CD8-positive, alpha-beta memory T cell (primary cell): ENCODE data around the gene OOEP. TPM values are rescaled to one million over a fixed set of nuclear protein-coding genes. Genes with fewer than 3 reads are reported as not detected.

ENCODE experiments used
- CTCF ChIA-PET: fragments of 350-600 bp; sonication (Branson Sonifier 250); formaldehyde crosslinking; loops from one replicate; lab custom pipeline; 2021; ENCODE audit warnings: antibody characterized with exemption; lab: Charles Lee
- POLR2A ChIA-PET: fragments of 350-600 bp; sonication (Branson Sonifier 250); formaldehyde crosslinking; loops from one replicate; lab custom pipeline; 2021; ENCODE audit warnings: antibody characterized with exemption; lab: Charles Lee
- DNase-seq, 5 donors: peaks; one replicate each; pipeline versions ENCODE4 v3.0.0 to v3.0.0-alpha.2; 2020 to 2022; ENCODE audit warnings: mixed read lengths in 1 of 5
- H3K27ac ChIP-seq: one replicate; pipeline ENCODE4 v1.7.0; 2013; ENCODE audit warnings: low read depth, mild to moderate bottlenecking, low read length, moderate library complexity
- H3K27me3 ChIP-seq: 2 replicates; pipeline ENCODE4 v1.7.0; 2013; ENCODE audit warnings: low read length, mild to moderate bottlenecking; ENCODE audit not compliant: insufficient read depth, poor library complexity, severe bottlenecking
- H3K36me3 ChIP-seq: 2 replicates; pipeline ENCODE4 v1.7.0; 2013; ENCODE audit warnings: mild to moderate bottlenecking, low read length, moderate library complexity; ENCODE audit not compliant: insufficient read depth
- H3K4me1 ChIP-seq: 2 replicates; pipeline ENCODE4 v1.7.0; 2013; ENCODE audit warnings: mild to moderate bottlenecking, low read length, moderate library complexity; ENCODE audit not compliant: insufficient read depth
- H3K4me3 ChIP-seq: 2 replicates; pipeline ENCODE4 v1.7.0; 2013; ENCODE audit warnings: mild to moderate bottlenecking, low read length
- H3K9me3 ChIP-seq: 2 replicates; pipeline ENCODE4 v1.7.0; 2013; ENCODE audit warnings: mild to moderate bottlenecking, low read length
- H3K27ac Mint-ChIP-seq, 8 donors: one replicate each; pipeline ENCODE4 v1.8.0; 2020 to 2021; ENCODE audit warnings: mixed read lengths in 8 of 8, mild to moderate bottlenecking in 6 of 8, inconsistent platforms in 3 of 8, moderate library complexity in 3 of 8
- H3K27me3 Mint-ChIP-seq, 2 donors: one replicate each; pipeline ENCODE4 v1.8.0; 2020 to 2021; ENCODE audit warnings: mixed read lengths in 2 of 2, mild to moderate bottlenecking in 1 of 2, moderate library complexity in 1 of 2
- H3K36me3 Mint-ChIP-seq, 3 donors: one replicate each; pipeline ENCODE4 v1.8.0; 2020 to 2021; ENCODE audit warnings: mixed read lengths in 3 of 3, inconsistent platforms in 1 of 3, mild to moderate bottlenecking in 1 of 3
- H3K4me1 Mint-ChIP-seq, 3 donors: one replicate each; pipeline ENCODE4 v1.8.0; 2020 to 2021; ENCODE audit warnings: mixed read lengths in 3 of 3, inconsistent platforms in 1 of 3, mild to moderate bottlenecking in 1 of 3
- H3K4me3 Mint-ChIP-seq, 7 donors: one replicate each; pipeline ENCODE4 v1.8.0; 2020 to 2021; ENCODE audit warnings: mixed read lengths in 7 of 7, mild to moderate bottlenecking in 6 of 7, moderate library complexity in 4 of 7, inconsistent platforms in 2 of 7
- H3K9me3 Mint-ChIP-seq, 5 donors: one replicate each; pipeline ENCODE4 v1.8.0; 2020 to 2022; ENCODE audit warnings: mixed read lengths in 5 of 5, mild to moderate bottlenecking in 3 of 5, moderate library complexity in 2 of 5, inconsistent platforms in 1 of 5
- polyA plus RNA-seq: library from polyadenylated mRNA; unstranded; fragments of 300-500 nt; fragmentation: Illumina TruSeq; gene quantifications from one replicate; pipeline ENCODE4 v1.2.3, GENCODE V29; 2021
- total RNA-seq, 2 experiments: library from RNA; stranded (reverse); gene quantifications; one replicate each; pipeline ENCODE4 v1.2.3, GENCODE V29; 2021

OOEP gene
- total and polyA plus RNA-seq, 3 experiments from 2014 or later = 0.47 TPM; not detected in 2

GRCh38 chr6:73343164-73343563 lies 26.5 kb downstream of the OOEP start:
- Histone ChIP-seq H3K9me3 (no peaks in the 10 kb centered on the region), H3K4me1 (no peaks in the 10 kb centered on the region), H3K4me3 (no peak overlapping the region), H3K27me3 (peaks cover 2% of the 10 kb centered on the region), H3K36me3 (no peaks in the 10 kb centered on the region), H3K27ac (no peak overlapping the region)
- Mint-ChIP-seq H3K4me1 (no peaks in the 10 kb centered on the region), H3K27me3 (peaks cover 12 to 14% of the 10 kb centered on the region in 2 donors), H3K4me3 (no peak overlapping the region), H3K36me3 (peaks cover 0 to 3% (median 0%) of the 10 kb centered on the region in 3 donors), H3K27ac (peak overlapping the region in 3 of 8 donors; percentile 7 to 64 (median 48)), H3K9me3 (no peaks in the 10 kb centered on the region)
- no peak for DNase-seq
- POLR2A ChIA-PET = no interaction called here
- CTCF ChIA-PET = interaction anchor here (1.0 to 1.3 kb wide), 2 partner anchors 46 to 53 kb away, joined by 3 read pairs; no protein-coding TSS in a partner anchor

DNA sequence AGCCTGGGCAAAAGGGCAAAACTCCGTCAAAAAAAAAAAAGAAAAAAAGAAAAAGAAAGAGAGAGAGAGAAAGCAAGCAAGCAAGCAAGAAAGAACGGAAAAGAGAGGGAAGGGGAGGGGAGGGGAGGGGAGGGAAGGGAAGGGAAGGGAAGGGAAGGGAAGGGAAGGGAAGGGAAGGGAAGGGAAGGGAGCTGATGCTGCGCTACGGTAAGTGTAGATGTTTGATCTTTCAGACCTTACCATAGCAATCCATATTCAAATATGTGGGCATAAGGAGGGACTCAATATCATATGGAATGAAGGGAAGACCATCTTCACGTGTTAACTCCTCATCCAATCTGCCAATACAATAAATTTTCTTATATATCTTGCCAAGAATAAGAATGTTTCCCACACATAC lies 27.5 kb downstream of the OOEP start:
- Histone ChIP-seq H3K27me3 (no peaks in the 10 kb centered on the region), H3K36me3 (no peaks in the 10 kb centered on the region), H3K9me3 (no peaks in the 10 kb centered on the region), H3K4me3 (no peak overlapping the region), H3K4me1 (no peaks in the 10 kb centered on the region), H3K27ac (no peak overlapping the region)
- POLR2A ChIA-PET = no interaction called here
- no peak overlapping the region for H3K27ac Mint-ChIP-seq
- H3K4me3 Mint-ChIP-seq = no peak overlapping the region
- H3K27me3 Mint-ChIP-seq = peaks cover 5 to 9% of the 10 kb centered on the region in 2 donors
- peaks cover 0 to 3% (median 0%) of the 10 kb centered on the region in 3 donors for H3K36me3 Mint-ChIP-seq
- CTCF ChIA-PET = interaction anchor here (1.0 kb wide), 1 partner anchor 54 kb away, joined by 3 read pairs; no protein-coding TSS in a partner anchor
- H3K9me3 Mint-ChIP-seq = no peaks in the 10 kb centered on the region
- no peak for DNase-seq
- no peaks in the 10 kb centered on the region for H3K4me1 Mint-ChIP-seq

- Histone ChIP-seq H3K27ac (no peak overlapping the region), H3K4me3 (no peak overlapping the region), H3K9me3 (no peaks in the 10 kb centered on the region), H3K4me1 (no peaks in the 10 kb centered on the region), H3K36me3 (no peaks in the 10 kb centered on the region), H3K27me3 (no peaks in the 10 kb centered on the region)
- no peak for DNase-seq
- Mint-ChIP-seq H3K9me3 (no peaks in the 10 kb centered on the region), H3K36me3 (no peaks in the 10 kb centered on the region), H3K27me3 (peaks cover 0 to 4% of the 10 kb centered on the region in 2 donors), H3K27ac (no peak overlapping the region), H3K4me1 (no peaks in the 10 kb centered on the region), H3K4me3 (no peak overlapping the region)
- CTCF ChIA-PET = interaction anchor here (1.0 kb wide), 1 partner anchor 9 kb away, joined by 3 read pairs; no protein-coding TSS in a partner anchor
- POLR2A ChIA-PET = no interaction called here
Observed at GRCh38 chr6:73341335-73341734, 28.4 kb downstream of the OOEP start.

GRCh38 chr6:73340048-73340447 lies 29.6 kb downstream of the OOEP start:
- CTCF ChIA-PET = no interaction called here
- H3K27me3 Mint-ChIP-seq = peaks cover 0 to 4% of the 10 kb centered on the region in 2 donors

GRCh38 chr6:73339340-73339739 lies 30.4 kb downstream of the OOEP start:
- Histone ChIP-seq H3K9me3 (no peaks in the 10 kb centered on the region), H3K36me3 (no peaks in the 10 kb centered on the region), H3K27me3 (no peaks in the 10 kb centered on the region), H3K27ac (no peak overlapping the region), H3K4me3 (no peak overlapping the region), H3K4me1 (no peaks in the 10 kb centered on the region)
- no peaks in the 10 kb centered on the region for H3K36me3 Mint-ChIP-seq
- H3K9me3 Mint-ChIP-seq = no peaks in the 10 kb centered on the region
- DNase-seq = no peak
- peak overlapping the region in 2 of 8 donors; percentile 13 to 82 for H3K27ac Mint-ChIP-seq
- H3K4me3 Mint-ChIP-seq = peak overlapping the region in 1 of 7 donors; percentile 30
- peaks cover 0 to 4% of the 10 kb centered on the region in 2 donors for H3K27me3 Mint-ChIP-seq
- POLR2A ChIA-PET = no interaction called here
- H3K4me1 Mint-ChIP-seq = no peaks in the 10 kb centered on the region
- CTCF ChIA-PET = interaction anchor here (1.2 kb wide), 1 partner anchor 12 kb away, joined by 8 read pairs; no protein-coding TSS in a partner anchor

More at GRCh38 chr6:73340048-73340447, 29.6 kb downstream of the OOEP start:
- H3K9me3 ChIP-seq = no peaks in the 10 kb centered on the region
- H3K27ac Mint-ChIP-seq = no peak overlapping the region
- H3K4me1 ChIP-seq = no peaks in the 10 kb centered on the region
- no peaks in the 10 kb centered on the region for H3K27me3 ChIP-seq
- POLR2A ChIA-PET = no interaction called here
- DNase-seq = no peak
- no peaks in the 10 kb centered on the region for H3K4me1 Mint-ChIP-seq
- no peak overlapping the region for H3K4me3 Mint-ChIP-seq
- no peaks in the 10 kb centered on the region for H3K9me3 Mint-ChIP-seq
- H3K27ac ChIP-seq = no peak overlapping the region
- H3K36me3 Mint-ChIP-seq = no peaks in the 10 kb centered on the region
- H3K4me3 ChIP-seq = no peak overlapping the region
- no peaks in the 10 kb centered on the region for H3K36me3 ChIP-seq

DNA sequence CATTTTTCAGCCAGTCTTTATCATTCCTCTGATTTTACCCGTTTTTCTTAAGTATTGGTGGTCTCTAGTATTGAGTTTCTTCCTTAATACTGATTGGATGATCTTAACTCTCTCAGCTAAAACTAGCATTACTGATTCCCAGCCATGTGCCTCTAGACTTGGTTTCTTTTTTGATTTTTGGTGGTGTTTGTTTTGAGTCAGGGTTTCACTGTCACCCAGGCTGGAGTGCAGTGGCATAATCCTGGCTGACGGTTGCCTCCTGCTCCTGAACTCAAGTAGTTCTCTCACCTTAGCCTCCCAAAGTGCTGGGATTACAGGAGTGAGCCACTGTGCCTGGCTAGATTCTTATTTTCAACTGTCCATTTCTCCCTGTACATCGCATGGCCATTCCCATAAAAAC lies 40.5 kb downstream of the OOEP start:
- DNase-seq = no peak
- Histone ChIP-seq H3K4me3 (no peak overlapping the region), H3K4me1 (no peaks in the 10 kb centered on the region), H3K27me3 (no peaks in the 10 kb centered on the region), H3K9me3 (no peaks in the 10 kb centered on the region), H3K27ac (no peak overlapping the region), H3K36me3 (no peaks in the 10 kb centered on the region)
- Mint-ChIP-seq H3K4me3 (no peak overlapping the region), H3K9me3 (no peaks in the 10 kb centered on the region), H3K27ac (peak overlapping the region in 1 of 8 donors; percentile 3), H3K36me3 (no peaks in the 10 kb centered on the region), H3K4me1 (no peaks in the 10 kb centered on the region), H3K27me3 (peaks cover 5 to 34% of the 10 kb centered on the region in 2 donors)
- ChIA-PET POLR2A (no interaction called here), CTCF (interaction anchor here (1.6 kb wide), 1 partner anchor 918 kb away, joined by 6 read pairs; no protein-coding TSS in a partner anchor)

DNA sequence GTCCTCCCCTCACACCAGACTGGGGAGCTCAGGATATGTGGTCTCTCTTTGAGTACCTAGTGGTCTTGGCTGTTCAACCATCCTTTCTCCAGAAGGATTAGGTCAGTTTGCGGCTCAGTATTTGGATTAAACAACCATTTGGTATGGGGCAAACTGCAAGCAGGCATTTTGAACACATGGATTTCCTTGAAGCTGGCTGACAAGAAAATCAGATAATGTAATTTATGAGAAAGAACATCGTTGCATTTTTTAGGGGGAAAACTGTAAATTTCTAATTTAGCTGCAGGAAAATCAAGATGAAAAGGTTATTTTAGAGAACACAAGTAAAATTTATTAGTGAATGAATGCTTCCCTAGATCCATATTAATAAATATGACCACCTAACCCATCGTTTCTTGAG lies 40.9 kb downstream of the OOEP start:
- Mint-ChIP-seq H3K9me3 (no peaks in the 10 kb centered on the region), H3K4me3 (no peak overlapping the region), H3K27ac (no peak overlapping the region), H3K36me3 (no peaks in the 10 kb centered on the region), H3K27me3 (peaks cover 5 to 34% of the 10 kb centered on the region in 2 donors), H3K4me1 (no peaks in the 10 kb centered on the region)
- H3K9me3 ChIP-seq = no peaks in the 10 kb centered on the region
- ChIA-PET CTCF (interaction anchor here (0.9 to 1.6 kb wide), 4 partner anchors 39 to 917 kb away, joined by 3 to 6 read pairs (median 4); no protein-coding TSS in a partner anchor), POLR2A (no interaction called here)
- H3K4me1 ChIP-seq = no peaks in the 10 kb centered on the region
- no peaks in the 10 kb centered on the region for H3K27me3 ChIP-seq
- H3K36me3 ChIP-seq = no peaks in the 10 kb centered on the region
- H3K4me3 ChIP-seq = no peak overlapping the region
- H3K27ac ChIP-seq = no peak overlapping the region
- DNase-seq = no peak

- Histone ChIP-seq H3K9me3 (no peaks in the 10 kb centered on the region), H3K36me3 (no peaks in the 10 kb centered on the region), H3K4me3 (no peak overlapping the region), H3K4me1 (no peaks in the 10 kb centered on the region), H3K27me3 (no peaks in the 10 kb centered on the region), H3K27ac (no peak overlapping the region)
- H3K27me3 Mint-ChIP-seq = peaks cover 5 to 28% of the 10 kb centered on the region in 2 donors
- ChIA-PET CTCF (interaction anchor here (1.0 to 1.7 kb wide), 4 partner anchors 9 to 914 kb away, joined by 5 to 12 read pairs (median 10); no protein-coding TSS in a partner anchor), POLR2A (no interaction called here)
- H3K4me3 Mint-ChIP-seq = no peak overlapping the region
- no peaks in the 10 kb centered on the region for H3K36me3 Mint-ChIP-seq
- H3K4me1 Mint-ChIP-seq = no peaks in the 10 kb centered on the region
- H3K9me3 Mint-ChIP-seq = no peaks in the 10 kb centered on the region
- H3K27ac Mint-ChIP-seq = no peak overlapping the region
- DNase-seq = no peak
Observed at GRCh38 chr6:73325656-73326055, 44.0 kb downstream of the OOEP start.
